CD4-positive, alpha-beta T cell treated with Interleukin-10 for 1 hour (primary cell): ENCODE measurements around the gene XRCC4.
A peak's percentile ranks its signal among the peaks of the same experiment; 100 is the strongest.

Experiments used
- DNase-seq: peaks from one replicate; pipeline ENCODE4 v3.0.0-alpha.2; 2020

Gene XRCC4

DNA sequence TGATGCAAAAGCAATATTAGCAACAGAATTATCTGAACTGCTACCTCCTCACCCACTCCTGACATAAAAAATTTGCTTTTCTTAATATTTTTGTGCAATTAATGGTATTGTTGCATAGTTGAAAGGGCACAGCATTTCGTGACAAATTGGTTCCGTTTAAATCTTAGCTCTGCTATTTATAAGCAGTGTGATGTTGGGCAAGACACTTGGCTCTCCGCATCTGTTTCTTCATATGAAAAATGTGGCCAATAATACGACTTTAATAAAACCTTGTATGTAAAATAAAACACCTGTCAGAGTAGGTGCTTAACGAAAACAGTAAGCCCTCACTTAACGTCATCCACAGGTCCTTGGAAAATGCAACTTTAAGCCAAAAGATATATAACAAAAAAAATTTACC, 4.4 kb upstream of the XRCC4 start:
- DNase-seq: no peak

DNA sequence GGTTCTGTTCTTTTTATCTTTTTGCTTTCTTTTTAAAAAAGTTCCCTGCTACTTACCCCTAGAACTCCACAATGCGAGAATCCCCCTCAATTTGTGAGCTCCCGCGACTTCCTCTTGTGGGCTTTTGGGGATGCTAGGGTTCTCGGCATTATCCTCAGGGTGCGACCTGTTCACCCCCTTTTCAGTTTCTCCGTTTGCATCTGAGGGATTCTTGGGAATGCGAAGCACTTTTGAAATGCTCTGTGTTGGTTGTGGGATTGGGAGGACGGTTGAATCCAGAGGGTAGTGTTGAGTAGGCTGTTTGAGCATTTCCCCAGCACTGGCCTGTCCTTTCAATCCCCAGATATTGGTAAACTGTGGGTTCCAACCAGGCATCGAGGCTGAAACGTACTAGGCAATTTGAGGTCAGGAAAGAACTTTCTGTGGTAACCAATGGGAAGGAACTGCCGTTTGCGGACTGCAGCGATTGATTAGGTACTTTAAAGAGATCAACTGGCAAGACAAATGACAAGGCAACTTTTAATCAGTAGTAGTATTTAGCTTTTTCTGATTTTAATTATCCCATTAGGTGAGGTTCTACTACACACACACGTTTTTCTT, 415 bp downstream of the XRCC4 start:
- DNase-seq: peak; percentile 34

DNA sequence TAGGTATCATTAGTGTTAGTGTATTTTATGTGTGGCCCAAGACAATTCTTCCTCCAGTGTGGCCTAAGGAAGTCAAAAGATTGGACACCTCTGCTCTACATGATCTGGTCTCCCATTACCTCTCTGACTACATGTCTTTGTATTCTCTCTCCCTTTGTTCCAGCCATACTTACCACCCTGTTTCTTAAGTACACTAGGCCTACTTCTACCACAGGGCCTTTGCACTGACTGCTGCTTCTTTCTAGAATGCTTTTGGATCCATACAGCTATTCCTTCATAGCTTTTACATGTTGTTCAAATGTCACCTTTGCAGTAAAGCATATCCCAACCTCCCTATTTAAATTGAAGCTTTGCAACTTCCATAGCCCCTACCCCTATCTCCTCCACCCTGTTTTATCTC, 5.4 kb downstream of the XRCC4 start:
- DNase-seq: no peak

DNA sequence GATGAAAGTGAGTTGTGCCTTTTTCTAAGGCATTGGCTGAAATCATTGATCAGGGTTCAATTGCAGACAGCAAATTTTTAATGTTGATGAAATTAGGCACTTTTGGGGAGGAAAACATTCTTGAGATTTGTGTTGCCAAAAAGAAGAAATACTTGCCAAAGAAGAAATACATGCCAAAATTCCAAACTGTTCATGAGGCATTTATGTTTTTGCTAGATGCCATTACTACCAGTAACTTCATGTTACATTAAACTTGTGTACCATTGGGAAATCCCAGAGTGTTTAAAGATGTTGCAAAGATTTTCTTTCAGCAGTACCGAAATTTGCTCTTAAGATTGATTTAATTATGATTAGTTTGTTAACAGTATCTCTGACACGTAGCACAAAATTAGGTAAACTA, 7.0 kb downstream of the XRCC4 start:
- DNase-seq: no peak

DNA sequence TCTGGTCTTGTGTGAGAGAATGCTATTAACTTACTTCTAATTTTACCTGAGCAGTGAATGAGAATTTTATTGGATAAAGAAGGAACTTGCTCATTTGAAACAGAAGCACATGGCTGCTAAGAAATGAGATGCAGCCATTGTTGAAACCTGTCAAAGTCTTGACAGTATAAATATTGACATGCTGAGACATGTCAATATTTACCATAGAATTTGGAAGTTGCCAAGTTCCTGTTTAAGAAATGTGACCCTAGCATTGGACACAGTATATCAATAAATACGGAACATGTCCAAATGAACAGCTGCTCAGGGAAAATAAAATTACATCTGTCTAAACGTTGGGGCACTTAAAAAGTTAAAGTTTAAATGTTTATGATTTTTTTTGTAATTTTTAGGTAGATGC, 7.8 kb downstream of the XRCC4 start:
- DNase-seq: no peak

DNA sequence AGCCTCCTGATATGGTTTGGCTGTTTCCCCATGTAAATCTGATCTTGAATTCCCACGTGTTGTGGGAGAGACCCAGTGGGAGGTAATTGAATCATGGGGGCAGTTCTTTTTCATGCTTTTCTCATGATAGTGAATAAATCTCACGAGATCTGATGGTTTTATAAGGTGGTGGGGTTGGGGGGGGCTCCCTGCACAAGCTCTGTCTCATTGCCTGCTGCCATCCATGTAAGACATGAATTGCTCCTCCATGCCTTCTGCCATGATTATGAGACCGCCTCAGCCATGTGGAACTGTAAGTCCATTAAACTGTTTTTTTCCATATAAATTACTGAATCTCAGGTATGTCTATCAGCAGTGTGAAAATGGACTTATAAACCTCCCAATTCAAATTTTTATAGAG, 12.8 kb downstream of the XRCC4 start:
- DNase-seq: no peak

DNA sequence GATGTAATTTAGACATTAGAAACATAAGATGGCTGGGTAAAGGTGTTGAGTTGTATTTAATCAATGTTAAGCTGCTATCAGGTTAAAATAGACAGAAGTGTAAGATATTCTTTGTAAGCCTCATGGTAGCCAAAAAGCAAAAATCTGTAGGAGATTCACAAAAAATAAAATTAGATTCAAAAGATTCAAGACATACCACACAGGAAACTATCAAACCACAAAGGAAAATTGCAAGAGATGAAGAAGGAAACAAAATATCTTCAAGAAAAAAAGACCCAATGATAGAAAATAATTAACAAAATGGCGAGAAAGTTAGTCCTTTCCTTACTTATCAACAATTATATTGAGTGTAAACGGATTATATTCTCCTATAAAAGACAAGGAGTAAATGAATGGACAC, 15.3 kb downstream of the XRCC4 start:
- DNase-seq: no peak

DNA sequence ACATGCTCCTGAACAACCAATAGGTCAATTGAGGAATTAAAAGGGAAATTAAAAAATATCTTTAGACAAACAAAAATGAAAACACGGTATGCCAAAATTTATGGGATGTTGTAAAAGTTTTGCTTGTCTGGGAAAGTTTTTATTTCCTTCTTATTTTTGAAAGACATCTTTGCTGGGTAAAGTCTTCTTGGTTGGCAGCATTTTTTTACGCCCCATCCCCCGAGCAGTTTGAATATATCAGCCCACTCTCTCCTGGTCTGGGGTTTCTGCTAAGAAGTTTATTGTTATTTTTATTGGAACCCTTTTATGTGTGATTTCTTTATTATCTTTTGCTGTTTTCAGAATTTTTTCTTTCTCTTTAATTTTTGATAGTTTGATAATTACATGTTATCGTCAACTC, 16.3 kb downstream of the XRCC4 start:
- DNase-seq: no peak

DNA sequence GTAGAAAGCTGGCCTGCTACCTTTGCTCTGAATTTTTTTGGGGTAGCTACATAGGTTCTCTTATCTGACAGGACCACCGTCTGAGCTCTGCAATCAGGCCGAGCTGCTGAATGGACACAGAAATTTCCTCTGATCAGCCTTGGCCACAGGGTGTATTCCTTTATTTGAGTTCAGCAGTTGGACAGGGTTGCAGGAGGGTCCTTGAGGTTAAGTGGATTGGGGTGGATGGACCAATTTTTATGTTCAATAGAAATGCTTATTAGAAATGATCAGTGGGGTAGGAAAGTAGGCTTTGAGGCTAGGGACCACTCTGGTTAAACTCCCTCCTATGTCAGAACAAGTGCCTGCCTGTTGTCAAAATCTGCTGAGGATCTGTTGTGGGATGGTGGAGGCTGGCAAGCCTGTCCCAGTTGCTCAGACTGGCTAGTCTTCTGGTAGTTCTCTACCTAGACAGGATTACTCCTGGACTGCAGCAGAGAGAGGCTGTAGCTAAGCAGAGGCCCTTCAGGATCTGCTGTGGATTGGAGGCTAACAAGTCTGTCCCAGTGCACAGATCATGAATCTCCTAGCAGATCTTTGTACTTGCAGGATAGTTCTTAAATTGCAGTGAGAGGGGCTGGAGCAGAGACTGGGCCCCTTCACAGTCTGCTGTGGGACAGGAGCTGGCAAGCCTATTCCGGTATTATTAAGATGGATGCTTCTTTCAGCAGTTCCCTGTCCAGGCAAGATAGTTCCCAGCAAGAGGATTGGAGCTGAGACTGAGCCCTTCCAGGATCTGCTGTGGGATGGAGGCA, 18.0 kb downstream of the XRCC4 start:
- DNase-seq: no peak

DNA sequence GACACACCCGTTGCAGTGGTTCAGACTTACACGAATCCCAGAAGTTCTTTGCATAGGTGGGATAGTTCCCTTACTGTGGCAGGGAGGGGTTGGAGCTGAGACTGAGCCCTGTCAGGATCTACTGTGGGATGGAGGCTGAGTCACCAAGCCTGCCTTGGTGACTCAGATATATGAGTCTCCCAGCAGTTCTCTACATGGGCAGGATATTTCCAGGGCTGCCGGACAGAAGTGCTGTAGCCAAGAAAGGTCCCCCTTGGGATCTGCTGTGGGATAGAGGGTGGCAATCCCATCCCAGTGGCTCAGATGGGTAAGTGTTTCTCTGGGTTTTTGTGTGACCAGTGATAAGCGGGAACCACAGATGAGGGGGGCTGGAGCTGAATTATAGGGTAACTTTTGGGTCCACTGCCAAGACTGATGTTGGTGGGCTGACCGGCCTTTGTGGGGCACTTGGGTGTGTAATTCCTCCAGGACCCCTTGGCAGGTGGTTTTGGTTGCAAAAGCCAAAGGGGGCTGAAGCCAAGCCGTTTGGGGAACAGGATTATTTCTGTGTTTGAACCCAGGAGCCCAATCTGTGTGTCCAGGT, 18.7 kb downstream of the XRCC4 start:
- no peak for DNase-seq

DNA sequence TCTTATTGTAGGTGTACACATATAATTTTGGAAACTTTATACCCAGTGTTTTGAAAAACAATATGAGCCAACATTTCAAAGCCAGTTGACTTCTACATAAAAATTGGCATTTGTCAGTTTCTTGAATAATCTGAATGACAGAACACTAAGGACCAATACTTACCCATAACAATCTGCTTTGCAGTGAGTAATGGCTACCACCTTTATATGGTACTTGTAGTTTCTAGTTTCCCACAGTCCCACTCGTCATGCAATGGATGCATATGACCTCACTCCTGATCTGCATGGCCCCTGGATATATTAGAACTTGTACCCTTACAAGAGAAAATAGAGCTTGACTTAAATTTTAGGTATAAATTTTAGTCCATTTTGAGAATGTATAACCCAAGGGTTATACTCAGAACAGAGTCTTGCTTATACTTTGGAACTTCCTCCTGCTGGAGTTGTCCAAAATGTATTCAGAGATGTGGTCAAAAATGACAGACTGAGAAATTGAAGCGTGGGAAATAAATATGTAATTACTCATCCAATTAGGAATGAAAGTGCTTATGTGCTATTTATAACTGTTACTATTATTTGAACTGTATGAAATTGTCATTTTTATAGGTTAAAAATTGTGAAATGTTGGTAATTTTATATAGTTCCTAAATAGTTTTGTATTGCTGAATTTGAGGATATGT, 19.5 kb downstream of the XRCC4 start:
- no peak for DNase-seq

DNA sequence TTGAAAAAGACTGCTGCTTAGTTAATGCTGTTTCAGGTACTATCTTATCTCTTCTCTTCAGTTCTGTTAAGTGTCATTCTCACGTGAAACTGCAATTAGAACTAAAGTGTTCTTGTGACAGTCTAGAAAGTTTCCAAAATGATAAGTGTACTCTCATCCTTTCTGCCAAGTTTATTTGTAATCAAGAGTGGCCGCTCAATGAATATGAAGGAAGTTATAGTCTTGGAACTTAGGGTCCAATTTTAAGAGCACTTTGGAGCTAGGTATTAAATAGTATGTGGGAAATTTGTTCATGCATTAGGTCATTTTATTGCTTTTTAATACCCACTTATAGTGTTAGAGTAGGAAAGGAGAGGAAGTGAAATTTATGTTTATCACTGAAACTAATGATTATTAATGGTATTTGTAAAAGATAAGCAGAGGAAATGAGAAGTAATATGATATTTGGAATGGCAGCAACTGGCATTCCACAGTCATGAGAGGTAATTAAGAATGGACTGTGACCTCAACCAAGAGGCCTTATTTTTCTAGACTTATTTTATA, 20.4 kb downstream of the XRCC4 start:
- DNase-seq: no peak

DNA sequence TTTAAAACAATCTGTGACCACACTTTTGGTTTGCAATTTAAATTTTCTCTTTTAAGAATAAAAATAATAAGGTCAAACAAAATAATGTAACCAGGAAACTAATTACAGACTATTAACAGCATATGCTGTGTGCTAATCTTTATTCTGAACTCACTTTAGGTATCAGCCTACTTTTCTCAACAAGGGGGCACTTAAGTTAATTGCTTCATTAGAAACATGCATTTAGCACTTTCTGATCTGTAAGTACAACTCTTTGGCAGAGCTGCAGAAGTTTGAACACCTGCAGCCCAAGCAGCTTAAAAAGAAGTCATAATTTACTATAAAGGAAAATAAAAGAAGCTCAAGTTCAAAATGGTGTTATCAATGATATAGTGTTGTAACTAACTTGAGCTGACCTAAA, 21.7 kb downstream of the XRCC4 start:
- DNase-seq: no peak

DNA sequence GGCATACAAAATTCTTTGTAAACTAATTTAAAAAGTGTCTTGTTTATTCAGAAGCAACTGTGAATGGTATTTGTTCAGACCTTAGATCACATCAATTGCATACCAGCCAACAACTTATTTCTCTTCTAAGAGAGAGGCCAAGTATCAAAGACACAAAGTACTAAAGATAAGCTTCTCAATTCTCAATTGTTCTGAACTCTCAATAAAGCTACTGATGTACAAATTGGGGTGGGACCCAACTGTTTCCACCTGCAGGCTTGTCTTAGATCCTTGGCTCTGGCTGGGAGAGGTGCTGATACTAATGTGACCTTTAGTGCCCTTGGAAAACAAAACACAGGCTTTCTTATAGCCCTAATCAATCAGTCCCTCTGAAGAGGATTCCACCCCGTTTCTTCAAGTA, 22.1 kb downstream of the XRCC4 start:
- no peak for DNase-seq

DNA sequence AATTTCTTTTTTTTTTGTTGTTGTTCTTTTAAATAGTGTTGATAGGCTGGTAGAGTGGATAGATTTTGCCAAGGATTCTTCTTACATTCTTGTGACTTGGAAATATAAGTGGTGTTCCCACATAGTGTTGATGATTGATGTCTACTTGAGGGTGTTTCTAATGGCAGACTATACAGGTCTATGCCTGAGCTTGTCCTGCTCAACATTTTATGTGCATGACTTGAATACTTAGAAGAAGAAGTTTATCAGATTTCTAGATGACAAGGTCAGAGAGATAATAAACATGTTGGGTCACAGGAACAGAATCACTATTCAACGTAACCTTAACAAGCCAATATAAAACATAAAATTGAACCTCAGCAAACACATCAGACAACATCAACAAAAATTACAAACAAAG, 24.2 kb downstream of the XRCC4 start:
- DNase-seq: no peak

DNA sequence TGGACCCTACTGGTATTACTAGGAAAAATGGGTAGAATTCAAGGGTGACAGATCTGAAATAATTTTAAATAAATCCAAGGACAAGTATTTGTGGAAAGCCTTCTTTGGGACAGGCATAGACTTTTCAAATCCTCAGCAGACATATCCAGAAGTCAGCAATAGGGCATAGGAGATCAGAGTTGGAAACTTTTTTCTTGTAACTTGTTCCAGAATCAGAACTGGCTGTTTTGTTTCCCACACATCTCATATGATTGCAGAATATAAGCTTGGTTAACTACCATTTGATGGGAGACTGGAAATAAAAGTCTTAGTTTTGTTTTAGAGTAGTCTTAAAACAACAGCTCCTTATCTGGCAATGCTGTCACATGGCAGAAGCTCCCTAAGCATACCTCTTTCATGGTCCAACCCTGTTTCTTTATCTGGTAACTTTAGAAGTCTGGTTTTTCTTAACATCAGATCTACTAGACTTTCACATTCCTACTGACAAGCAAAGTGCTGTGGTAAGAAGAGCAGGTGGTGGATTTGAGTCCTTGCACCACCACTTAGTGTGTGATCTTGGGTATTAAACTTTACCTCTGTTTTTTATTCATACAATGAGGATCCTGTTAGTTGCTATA, 25.1 kb downstream of the XRCC4 start:
- no peak for DNase-seq

DNA sequence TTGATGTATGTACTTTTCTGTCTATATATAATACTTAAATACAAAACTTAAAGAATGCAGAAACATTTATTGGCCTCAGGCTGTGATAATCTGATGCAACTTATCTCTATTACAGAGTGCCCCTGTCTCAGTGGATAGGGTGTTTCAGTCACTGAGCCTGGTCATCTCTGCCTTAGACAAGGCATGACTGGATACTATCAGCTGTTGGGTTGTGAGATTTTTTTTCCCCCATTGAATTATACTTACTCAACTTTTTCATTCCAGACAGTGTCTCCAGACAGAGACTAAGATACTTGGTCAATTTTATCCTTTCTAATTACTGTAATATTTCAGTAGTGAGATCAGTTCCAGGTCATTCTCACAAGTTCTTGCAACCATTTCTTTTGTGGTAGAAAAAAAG, 26.7 kb downstream of the XRCC4 start:
- DNase-seq: no peak

DNA sequence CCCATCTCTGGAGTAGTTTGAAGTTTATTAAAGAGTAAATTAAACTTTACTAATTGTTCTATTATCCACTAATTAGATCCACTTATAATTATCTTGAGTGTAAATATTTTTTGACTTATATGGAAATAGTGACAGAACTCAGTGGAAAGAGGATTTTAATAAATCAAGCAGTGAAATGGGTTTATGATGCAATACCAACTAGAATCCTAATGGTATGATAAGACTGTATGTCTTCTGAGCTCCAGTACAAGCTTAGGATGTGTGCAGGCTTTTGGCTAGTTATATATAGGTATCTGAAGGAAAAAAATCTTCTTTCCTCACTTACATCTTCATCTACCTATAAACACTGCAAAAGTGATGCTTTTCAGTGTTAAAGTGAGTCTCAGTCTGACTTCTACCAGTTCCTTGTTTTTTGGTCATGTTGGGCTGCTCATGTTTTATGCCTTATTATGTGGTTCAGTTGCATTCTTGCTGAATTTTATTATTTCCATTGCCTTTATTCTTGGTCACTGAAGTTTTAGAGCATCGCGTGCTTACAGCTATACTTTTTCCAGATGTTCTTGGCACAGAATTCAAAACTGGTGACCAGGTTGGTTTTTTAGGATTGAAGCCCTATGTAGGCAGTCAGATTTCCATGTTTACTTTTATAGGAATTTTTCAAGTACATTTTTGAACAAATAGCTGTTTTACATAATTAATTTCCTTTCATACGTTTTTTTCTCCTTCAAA, 30.5 kb downstream of the XRCC4 start:
- DNase-seq: no peak

DNA sequence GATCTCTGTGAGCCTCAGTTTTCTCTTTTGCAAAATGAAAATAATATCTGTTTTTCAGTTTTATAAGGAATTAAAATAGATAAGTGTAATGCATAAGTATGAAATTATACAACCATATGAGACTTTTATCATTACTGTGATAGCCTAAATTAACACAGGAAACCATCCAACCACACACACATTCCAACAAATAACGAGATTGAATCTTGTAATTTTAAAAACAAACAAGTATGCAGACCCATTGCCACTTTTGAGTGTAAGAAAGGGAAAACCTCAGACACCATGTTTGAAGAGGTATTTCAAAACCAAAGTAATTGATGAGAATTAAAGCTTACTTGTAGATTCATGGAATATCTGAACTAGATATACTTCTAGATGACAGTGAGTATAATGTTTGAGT, 32.0 kb downstream of the XRCC4 start:
- no peak for DNase-seq

DNA sequence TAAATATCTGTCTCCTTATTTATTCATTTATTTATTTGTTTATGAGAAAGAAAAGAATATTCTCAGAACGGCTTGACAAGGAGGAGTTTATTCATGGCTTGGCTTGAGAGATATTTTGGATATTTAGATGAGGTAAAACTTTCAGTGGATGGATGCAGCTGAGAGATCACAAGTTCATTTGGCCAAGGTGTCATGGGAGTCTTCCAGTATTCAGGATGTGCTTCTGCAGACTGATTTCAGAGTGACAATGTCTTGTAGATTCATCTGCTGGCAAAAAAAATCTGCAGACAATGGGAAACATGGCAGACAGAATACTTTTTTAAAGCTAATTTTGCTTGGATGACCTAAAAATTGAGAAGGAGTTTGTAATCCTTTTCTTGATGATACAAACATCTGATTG, 38.5 kb downstream of the XRCC4 start:
- DNase-seq: no peak

DNA sequence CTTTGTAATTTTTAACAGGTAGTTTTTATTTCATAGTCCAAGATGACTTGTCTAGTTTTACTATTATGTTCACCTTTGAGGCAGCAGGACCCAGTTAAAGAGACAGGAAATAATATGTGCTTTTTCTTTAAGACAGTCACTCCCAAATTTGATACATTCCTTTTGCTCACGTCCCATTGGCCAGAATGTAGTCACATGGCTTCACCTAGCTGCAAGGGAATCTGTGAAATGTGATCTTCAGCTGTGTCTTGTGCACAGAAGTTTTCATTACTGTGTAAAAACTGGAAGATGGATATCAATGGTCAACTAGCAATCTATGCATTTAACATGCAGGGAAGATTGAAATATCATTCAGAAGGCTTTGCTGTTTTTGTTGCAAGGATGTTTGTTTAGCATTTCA, 41.1 kb downstream of the XRCC4 start:
- DNase-seq: no peak

DNA sequence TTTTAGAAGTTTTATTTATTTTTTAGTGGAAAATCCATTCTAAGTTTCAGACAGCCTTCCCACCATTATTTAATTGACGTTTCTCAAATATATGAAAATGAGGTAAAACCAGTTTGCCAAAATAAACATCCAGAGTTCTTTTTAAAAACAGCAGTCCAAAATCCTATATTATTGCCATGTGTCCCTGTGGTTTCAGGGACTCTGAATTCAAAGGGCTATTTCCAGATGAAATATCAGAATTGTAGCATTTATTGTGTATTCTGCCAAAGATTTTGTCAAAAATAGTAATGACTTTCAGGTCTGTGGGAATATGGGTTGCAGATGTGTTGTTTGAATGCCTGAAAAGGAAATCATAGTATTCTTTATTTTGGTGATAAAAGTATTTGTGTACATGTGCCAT, 41.6 kb downstream of the XRCC4 start:
- no peak for DNase-seq

DNA sequence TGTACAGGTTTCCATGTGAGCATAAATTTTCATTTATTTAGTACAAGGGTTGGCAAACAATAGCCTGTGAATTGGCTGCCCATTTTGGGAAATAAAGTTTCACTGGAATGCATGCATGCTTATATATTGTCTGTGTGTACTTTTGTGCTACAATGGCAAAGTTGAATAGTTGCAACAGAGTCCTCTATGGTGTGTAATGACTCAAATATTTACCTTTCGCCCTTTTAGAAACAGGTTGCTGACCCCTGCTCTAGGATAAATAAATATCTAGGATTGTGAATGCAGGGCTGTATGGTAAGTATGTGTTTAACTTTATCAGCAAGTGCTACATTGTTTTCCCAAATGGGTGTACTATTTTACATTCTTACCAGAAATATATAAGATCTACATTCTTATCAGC, 47.2 kb downstream of the XRCC4 start:
- DNase-seq: no peak
